IPS DF 4.7 (cell line): ENCODE data around the gene BCL7B.
"Not testable (repeated sequence)": the region's sequence is repeated elsewhere in the genome, so short reads cannot be mapped to it uniquely, and the experiment has no call there.

Source experiments
- DNase-seq: peaks from one replicate; pipeline ENCODE4 v3.0.0-alpha.2; 2013; ENCODE audit warnings: low spot score; ENCODE audit errors: extremely low read depth

Gene BCL7B

DNA sequence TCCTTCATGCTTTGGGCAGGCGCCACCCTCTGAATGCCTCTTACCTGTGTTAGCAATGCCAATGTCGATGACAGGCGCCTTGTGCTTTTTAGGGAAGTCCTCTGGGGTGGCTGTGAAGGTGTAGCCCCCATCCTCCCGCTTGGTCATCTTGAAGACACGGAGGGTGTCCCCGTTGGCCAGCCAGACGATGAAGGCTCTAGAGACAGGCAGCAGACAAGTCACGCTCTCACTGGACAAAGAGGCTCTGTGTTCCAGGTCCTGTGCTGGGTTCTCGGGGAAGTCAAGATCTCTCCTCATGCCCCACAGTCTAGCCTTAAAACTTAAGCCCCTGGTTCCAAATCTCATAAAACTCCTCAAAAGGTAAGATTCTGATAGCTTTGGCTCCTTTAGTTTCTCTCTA is 15.8 kb upstream of the BCL7B start:
- no peak for DNase-seq

DNA sequence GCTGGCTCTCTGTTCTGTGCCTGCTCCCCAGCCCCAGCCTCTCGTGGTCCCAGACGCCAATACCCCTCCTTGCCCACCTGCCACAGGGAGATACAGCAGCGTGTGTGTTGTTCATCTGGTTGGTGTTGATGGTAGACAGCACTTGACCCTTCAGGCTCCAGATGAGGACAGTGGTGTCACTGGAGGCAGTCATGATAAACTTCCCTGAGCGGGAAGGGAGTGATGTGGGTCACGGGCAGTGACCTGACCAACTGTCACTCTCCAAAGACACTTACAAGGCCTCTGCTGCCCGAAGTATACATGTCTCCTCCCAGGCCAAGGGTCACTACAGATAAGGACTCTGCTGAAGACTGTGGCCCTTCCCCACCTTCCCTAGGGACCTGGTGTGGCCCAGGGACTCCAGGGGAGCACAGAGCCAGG is 15.3 kb upstream of the BCL7B start:
- no peak for DNase-seq

DNA sequence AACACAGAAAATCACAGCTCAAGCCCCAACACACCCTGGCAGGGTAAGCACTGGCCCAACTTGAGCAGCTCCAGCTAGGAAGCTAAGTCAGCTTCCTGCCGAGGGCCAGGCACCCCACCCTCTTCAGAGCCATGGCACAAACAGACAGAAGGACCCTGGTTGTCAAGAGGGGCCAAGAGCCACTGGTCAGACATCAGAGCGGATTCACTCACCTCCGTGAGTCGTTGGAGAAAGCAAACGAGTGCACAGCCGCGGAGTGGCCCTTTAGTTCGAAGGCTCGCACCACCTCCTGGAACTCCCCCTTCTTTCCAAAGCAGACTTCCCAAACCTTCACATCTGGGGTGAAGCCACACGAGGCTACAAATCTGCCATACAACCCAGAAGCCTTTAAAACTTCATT is 13.5 kb upstream of the BCL7B start:
- no peak for DNase-seq

DNA sequence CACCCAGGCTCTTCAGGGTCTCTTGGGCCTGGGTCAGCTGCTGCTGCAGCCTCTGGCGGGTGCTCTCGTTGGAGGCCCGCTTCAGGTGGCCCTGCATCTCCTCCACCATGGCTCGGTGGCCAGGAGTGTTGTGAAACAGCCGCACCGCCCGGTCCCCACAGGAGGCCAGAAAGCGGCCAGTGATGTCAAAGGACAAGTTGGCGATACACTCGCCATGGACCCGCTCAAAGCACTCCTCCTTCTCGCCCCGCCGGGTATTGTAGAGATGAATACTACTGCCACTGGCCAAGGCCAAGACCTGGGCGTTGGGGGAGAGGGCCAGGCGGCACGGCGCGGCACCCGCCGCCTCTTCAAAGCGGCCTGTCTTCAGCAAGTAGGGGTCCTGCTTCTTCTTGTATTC is 13.0 kb upstream of the BCL7B start:
- no peak for DNase-seq

DNA sequence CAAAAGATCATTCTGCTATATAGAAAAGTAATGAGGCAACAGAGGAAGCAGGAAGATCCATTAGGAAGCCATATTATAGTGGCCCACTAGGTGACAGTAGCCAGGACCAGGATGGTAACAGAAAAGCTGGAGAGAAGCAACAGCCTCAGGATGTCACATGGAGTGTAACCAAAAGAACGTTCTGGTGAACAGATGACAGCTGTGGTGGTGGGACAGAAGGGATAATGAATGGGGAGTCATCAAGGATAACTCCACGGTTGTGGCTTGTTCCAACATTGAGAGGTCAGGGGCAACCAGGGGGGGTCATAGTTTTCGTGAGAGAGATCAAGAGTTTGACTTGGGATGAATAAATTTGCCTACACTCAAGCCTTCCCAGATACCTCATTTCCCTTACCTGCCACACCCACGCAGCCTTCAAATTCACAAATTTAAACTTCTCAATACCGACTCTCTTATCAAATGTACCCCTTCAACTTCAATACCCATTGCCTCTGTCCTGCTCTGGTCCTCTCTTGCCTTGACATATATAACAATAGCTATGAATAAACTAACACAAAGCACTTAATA is 11.6 kb upstream of the BCL7B start:
- no peak for DNase-seq

DNA sequence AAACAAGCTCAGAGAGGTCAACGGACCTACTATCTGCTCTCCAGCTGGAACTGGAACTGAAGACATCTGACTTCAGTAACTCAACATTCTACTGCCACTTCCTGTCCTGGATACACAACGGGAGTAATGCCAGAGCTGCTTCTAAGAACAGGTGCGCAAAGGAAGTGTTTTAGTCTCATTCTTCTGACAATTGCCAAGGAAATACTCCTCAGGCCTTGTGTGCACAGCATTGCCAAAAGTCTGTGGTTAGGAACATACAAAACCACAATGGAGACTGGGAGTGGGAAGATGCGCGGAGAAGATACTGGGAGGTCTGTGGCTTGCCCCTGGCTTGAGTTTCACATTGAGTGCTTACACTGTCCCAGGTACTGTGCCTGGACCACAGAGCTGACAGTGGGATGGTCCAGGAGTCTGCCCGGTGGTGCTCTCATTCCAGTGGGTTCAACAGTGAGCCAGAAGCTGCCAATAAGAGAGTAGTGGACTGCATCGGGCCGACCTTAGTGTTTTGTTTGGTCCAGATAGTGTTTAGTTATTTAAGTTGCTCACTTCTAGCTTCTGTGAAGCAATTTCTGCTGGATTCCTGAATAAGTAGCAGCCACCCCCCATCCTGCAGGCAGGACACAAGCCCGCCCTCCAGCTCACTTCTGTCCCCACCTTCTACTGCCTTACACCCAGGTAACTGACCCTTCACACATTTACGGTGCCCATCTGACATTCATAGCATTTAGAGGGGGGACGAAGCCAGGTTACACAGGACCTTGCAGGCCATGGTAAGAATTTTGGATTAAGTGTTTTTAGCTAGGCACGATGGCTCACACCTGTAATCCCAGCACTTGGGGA is 10.6 kb upstream of the BCL7B start:
- no peak for DNase-seq

DNA sequence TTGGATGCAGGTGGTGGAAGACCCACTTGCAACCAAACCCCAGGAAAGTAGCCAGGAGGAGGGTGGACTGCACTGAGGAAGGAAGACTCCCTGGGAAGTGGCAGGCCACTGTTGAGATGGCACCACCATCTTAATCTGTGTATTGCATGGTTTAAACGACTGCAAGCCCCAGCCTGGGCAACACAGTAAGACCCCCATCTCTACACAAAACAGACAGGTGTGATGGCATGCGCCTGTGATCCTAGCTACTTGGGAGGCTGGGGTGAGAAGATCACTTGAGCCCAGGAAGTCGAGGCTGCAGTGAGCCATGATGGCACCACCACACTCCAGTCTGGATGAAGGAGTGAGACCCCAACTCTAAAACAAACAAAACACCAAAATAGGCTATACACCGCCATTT is 9.7 kb upstream of the BCL7B start:
- no peak for DNase-seq

DNA sequence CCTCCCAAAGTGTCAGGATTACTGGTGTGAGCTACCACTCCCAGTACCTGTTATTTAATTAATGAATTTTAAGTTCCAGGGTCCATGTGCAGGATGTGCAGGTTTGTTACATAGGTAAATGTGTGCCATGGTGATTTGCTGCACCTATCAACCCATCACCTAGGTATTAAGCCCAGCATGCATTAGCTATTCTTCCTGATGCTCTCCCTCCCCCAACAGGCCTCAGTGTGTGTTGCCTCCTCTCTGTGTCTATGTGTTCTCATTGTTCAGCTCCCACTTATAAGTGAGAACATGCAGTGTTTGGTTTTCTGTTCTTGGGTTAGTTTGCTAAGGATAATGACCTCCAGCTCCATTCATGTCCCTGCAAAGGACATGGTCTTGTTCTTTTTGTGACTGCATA is 8.9 kb upstream of the BCL7B start:
- not testable (repeated sequence) for DNase-seq

DNA sequence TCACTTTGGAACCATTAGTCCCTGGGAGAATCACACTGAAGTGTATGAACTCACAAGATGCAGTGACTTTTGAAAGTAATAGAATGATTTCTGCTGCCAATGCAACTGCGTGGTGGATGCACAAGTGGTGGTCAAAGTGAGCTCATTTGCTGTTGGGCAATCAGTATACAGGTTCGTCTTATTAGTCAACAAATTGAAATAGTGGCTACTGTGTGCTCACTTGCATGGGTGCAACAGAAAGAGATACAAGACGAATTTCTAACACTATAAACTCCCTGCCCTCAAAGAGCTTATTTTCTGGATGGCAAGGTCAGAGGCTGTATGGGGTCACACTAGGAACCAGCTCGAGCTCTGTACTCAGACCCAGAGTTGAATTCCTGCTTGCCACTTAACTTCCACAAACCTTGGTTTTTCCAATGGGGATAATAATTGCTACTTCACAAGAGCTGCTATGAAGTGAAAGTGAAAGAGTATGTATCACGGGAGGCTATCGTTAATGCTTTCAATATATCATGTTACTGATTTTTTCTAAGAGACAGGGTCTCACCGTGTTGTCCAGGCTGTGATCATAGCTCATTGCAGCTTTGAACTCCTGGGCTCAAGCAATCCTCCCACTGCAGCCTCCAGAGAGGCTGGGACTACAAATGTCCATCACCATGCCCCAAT is 8.3 kb upstream of the BCL7B start:
- no peak for DNase-seq

DNA sequence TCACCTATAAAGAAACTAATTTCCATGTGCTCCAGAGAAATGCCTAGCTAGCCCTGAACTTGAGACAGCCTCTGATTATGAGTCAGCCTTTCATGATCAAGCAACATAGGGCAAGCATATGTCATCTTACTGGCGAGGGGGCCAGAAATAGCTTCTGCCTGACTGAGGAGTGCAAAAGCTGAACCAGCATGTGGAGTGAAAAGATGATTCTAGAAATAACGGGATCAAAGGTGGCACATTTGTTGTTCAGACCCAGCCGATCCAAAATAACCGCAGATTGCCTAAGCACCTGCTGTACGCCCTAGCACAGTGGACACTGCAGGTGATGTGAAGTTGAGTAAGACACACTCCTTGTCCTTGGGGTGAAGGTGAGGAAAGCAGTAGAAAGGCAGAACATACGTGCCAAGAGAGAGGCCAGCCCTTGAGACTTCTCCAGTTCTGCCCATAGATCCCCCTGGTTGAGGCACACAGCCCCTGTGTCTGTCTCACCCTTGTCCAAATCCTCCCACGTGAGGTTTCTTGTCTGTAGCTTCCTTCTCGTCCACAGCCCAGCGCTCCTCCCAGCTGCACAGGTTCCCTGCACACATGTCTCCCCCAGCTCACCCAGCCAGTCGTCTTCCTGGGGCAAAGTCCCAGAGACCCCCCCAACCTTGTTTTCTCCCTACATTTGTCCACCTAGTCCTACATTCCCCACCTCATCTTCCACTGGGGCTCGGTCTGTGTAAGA is 2.8 kb upstream of the BCL7B start:
- no peak for DNase-seq

DNA sequence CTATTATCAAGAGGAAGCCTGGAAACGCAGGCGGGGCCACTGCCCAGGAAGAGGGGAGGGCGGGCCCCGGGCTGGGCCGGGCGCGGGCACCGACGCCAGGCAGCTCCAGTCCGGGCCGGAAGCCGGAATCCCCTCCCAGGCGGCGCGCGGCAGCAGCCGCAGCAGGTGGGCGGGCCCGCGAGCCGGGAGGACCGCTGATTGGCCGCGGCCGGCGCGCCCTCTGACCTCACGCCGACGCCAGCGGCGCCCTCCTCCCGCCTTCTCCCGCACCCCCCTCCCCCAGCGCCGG is 438 bp downstream of the BCL7B start:
- DNase-seq, result no peak

DNA sequence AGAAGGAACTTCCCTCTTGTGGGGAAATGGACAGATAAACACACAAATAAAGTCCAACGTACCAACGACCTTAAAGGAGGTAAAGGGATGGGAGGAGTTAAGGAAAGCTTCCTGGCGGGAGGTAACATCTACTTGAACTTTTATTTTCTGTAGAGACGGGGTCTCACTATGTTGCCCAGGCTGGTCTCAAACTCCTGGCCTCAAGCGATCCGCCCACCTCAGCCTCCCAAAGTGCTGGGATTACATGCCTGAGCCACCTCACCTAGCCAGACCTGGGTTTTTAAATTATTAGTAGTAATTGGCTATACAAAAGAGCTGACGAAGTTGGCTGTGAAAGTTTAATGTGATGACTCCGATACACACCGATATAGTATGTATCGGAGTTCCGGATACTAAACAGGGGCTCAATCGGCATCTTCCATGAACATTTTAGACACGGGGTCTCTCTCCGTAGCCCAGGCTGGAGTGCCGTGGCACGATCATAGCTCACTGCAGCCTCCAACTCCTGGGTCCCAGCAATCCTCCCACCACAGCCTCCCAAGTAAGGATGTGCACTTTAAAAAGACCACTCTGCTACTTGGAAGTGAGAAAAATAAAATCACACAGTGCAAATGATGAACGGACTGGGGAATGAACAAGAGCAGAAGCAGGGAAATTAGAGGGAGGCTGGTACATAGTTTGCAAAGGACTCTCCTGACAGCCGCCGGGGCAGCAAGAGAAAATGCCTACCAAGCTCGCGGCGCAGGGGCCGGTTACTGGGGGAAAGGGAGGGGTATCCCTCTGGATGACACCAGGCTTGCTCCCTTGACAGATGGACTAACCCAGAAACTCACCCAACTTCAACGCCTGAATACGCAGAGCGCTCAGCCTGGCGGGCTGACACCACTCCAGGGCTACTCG is 1.0 kb downstream of the BCL7B start:
- DNase-seq, result no peak

DNA sequence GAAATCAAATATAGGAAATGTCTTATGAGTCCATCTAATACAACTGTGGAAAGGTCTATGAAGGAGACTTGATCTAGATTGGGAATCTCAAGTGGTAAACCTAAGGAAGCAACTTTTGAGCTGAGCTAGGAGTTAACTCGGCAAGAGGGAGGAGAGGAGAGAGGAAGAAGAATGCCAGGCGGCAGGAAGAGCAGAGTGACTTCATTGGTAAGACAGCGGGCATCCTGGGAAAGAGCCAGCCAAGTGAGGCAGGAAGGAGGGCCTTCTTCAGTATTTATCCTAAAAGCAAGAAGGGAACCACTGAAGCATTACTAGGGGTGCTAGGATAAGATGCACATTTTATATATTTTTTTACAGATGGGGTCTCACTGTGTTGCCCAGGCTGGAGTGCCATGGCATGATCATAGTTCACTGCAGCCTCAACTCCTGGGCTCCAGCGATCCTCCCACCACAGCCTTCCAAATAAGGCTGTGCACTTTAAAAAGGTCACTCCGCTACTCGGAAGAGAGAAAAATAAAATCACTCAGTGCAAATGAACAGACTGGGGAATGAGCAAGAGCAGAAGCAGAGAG is 2.0 kb downstream of the BCL7B start:
- no peak for DNase-seq

DNA sequence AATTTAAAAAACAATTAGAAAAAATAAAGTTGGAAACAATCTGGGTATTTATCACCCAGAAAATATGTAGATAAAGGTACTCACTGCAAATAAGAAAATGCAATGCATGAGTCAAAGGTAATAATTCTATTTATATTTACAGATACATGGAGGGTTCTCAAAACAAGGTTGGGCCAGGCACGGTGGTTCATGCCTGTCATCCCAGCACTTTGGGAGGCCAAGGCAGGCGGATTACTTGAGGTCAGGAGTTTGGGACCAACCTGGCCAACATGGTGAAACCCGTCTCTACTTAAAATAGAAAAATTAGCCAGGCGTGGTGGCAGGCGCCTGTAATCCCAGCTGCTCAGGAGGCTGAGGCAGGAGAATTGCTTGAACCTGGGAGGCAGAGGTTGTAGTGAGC is 7.4 kb downstream of the BCL7B start:
- DNase-seq, result not testable (repeated sequence)

DNA sequence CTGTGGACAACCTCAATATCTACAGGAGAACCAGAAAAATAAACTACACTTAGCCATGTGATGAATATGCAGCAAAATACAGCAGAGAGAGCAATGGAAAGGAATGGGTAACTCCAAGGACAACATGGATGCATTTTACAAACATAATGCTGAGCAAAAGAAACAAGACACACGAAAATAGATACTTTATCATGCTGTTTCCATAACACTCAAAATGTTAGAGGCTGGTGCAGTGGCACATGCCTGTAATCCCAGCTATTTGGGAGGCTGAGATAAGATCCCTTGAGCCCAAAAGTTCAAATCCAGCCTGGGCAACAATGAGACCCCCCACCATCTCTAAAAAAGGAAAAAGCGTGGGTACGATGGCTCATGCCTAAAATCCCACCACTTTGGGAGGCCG is 8.3 kb downstream of the BCL7B start:
- no peak for DNase-seq

DNA sequence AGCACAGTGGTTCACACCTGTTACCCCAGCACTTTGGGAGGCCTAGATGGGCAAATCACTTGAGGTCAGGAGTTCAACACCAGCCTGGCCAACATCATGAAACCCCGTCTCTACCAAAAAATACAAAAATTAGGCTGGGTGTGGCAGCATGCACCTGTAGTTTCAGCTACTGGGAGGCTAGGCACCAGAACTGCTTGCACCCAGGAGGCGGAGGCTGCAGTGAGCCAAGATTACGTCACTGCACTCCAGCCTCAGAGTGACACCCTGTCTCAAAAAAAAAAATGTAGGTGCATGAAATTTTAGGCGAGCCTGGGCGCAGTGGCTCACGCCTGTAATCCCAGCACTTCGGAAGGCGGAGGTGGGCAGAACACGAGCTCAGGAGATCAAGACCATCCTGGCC is 9.6 kb downstream of the BCL7B start:
- DNase-seq, result no peak

DNA sequence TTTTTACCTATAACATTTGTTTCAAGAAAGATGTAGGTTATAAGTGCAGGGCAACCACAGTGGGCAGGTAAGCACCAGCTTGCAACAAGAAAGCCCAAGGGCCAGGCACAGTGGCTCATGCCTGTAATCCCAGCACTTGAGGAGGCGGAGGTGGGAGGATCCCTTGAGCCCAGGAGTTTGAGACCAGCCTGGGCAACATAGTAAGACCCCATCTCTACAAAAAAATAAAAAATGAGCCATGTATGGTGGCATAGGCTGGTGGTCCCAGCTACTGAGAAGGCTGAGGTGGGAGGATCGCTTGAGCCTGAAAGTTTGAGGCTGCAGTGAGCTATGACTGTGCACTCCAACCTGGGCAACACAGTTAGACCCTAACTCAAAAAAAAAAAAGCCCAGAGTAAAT is 12.8 kb downstream of the BCL7B start:
- DNase-seq, result no peak

DNA sequence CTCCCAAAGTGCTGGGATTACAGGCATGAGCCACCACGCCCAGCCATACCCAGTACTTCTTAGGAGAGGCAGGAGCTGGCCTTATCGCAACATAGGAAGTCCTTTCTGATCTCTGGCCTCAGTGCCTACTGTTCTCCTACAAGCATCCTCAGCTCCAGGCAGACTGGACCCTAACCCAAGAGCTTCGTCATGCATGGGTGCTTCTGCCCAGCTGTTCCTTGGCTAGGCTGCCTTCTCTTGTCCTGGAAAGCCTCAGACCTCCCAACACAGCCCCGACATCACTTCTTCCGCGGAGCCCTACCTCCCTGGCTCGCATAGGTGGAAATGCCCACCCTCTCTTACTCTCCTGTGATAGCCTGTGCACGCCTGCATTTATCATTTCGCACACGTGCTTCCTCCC is 15.8 kb downstream of the BCL7B start:
- DNase-seq, result no peak

DNA sequence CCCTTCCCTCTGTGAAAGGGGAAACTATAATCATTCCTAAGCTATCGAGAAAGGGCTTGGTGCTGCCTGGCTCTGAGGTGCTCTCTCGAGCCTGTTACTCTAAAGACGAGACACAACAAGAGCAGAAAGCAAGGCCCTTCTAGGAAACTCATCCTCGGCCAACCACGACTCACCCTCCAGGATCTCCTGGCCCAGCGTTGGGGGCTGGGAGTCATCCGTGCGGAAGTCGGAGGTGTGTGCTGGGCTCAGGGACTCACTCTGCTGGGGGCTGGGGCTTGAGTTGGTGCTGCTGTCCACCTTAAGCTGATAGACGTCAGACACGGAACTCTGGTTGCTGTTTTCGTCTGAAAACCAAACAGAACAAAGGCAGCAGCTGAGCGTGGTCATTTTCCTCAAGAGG is 17.8 kb downstream of the BCL7B start:
- DNase-seq, result no peak

DNA sequence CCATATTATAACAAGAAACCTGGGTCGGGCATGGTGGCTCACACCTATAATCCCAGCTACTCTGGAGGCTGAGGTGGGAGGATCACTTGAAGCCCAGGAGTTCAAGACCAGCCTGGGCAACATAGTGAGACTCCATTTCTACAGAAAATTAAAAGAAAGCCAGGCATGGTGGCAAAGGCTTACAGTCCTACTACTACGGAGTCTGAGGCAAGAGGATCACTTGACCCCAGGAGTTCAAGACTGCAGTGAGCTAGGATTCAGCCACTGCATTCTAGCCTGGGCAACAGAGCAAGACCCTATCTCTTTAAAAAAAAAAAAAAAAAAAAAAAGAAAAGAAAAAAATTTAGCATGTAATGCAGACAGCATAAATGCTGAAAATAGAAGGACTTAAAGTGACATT is 19.0 kb downstream of the BCL7B start:
- not testable (repeated sequence) for DNase-seq

DNA sequence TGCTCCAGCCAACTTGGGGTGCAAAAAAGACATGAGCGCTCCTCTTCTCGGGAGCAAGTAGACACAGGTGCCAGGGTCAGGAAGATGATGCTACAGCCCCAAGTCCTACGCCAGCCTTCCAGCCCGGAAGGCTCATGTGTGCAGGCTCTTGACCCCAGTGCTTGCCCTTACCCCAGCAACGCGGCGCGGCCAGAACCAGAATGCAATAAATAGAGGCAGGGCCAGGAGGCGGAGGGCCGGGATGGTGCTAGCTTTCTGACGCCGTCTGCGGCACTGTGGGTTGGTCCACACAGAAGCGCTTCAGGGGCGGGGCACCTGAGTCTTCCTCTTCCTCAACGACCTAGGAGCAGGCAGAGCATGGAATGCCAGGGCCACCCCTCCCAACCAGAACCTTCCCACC is 20.4 kb downstream of the BCL7B start:
- no peak for DNase-seq
